HepG2 (cell line): ENCODE results near the gene ARL14EP.
A peak's percentile ranks its signal among the peaks of the same experiment; 100 is the strongest.

Experiments
- CTCF ChIP-seq: sonication (generic); formaldehyde crosslinking; IDR thresholded peaks from 2 replicates; pipeline ENCODE4 v1.5.0; 2020; ENCODE audit warnings: mild to moderate bottlenecking, missing genetic modification reagents, moderate library complexity
- HNRNPK ChIP-seq: fragments of 200-400 bp; formaldehyde crosslinking; IDR thresholded peaks from 2 replicates; pipeline ENCODE4 v1.6.1; 2018; ENCODE audit warnings: low read length, low read depth, moderate library complexity, mild to moderate bottlenecking; ENCODE audit not compliant: poor library complexity, severe bottlenecking
- HOXA7 ChIP-seq: sonication (generic); formaldehyde crosslinking; IDR thresholded peaks from 2 replicates; pipeline ENCODE4 v1.8.1; 2022; ENCODE audit warnings: mild to moderate bottlenecking, missing genetic modification reagents, moderate library complexity
- MAFK ChIP-seq, 2 experiments: IDR thresholded peaks in 1 of 2; conservative IDR thresholded peaks in 1 of 2; 2 replicates each; pipeline ENCODE4 v1.6.1; 2011; ENCODE audit warnings: improper control_type of control experiment in 2 of 2, low read length in 2 of 2
- MAZ ChIP-seq, 2 experiments: sonication (generic) in 1 of 2; formaldehyde crosslinking in 1 of 2; IDR thresholded peaks; 2 replicates each; pipeline versions ENCODE4 v1.5.0 to v1.6.1; 2012 to 2020; ENCODE audit warnings: low read depth in 2 of 2, mild to moderate bottlenecking in 2 of 2, borderline replicate concordance in 1 of 2, improper control_type of control experiment in 1 of 2, low read length in 1 of 2, missing genetic modification reagents in 1 of 2, moderate library complexity in 1 of 2
- POLR2AphosphoS5 ChIP-seq: IDR thresholded peaks from 2 replicates; pipeline ENCODE4 v1.6.1; 2012; ENCODE audit warnings: low read depth, low read length
- RAD51 ChIP-seq: fragments of 450-650 bp; IDR thresholded peaks from 2 replicates; pipeline ENCODE4 v1.6.1; 2016; ENCODE audit warnings: borderline replicate concordance
- ZNF33B ChIP-seq: sonication (generic); formaldehyde crosslinking; IDR thresholded peaks from 2 replicates; pipeline ENCODE4 v1.5.1; 2020; ENCODE audit warnings: mild to moderate bottlenecking, missing genetic modification reagents

- no peak for TF ChIP-seq POLR2AphosphoS5
- no peak for TF ChIP-seq MAZ (IDR thresholded peaks at IDR 0.05; ENCODE audit: borderline replicate concordance, low read depth, low read length)
- TF ChIP-seq MAZ (CRISPR knock-in tag; IDR thresholded peaks at IDR 0.05; ENCODE audit: low read depth) = no peak
- no peak for TF ChIP-seq RAD51
- no peak for TF ChIP-seq HOXA7 (CRISPR knock-in tag)
- TF ChIP-seq ZNF33B (CRISPR knock-in tag) = no peak
- no peak for TF ChIP-seq MAFK (conservative IDR thresholded peaks at IDR 0.05 in 1 of 2, IDR thresholded peaks at IDR 0.05 in 1 of 2; ENCODE audit: low read length in 2 of 2)
- no peak for TF ChIP-seq HNRNPK
- peak; percentile 45 for TF ChIP-seq CTCF (CRISPR knock-in tag)
These were observed 10.5 kb downstream of the ARL14EP start for GRCh38 chr11:30333405-30333804.
